ENCODE measurements around the gene SHKBP1.
"Not testable (repeated sequence)": the region's sequence is repeated elsewhere in the genome, so short reads cannot be mapped to it uniquely, and the experiment has no call there.

Gene SHKBP1

DNA sequence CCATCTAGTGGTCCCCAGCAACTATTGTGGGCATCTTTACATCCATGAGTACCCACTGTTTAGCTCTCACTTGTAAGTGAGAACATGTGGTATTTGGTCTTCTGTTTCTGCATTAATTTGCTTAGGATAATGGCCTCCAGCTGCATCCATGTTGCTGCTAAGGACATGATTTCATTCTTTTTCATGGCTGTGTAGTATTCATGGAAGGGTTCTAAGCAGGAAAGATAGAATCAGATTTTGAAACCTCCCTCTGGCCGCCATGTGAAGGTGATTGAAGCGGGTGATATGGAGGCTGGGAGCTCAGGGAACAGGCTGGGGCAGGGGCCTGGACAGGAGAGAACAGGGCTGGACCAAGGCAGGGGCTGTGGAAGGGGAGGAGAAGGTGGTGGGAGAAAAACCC lies 44.6 kb downstream of the SHKBP1 start:
- H3K4me3 ChIP-seq (ENCODE audit: low read depth, low read length): no peak overlapping the region
- TF ChIP-seq, protein P1, sequence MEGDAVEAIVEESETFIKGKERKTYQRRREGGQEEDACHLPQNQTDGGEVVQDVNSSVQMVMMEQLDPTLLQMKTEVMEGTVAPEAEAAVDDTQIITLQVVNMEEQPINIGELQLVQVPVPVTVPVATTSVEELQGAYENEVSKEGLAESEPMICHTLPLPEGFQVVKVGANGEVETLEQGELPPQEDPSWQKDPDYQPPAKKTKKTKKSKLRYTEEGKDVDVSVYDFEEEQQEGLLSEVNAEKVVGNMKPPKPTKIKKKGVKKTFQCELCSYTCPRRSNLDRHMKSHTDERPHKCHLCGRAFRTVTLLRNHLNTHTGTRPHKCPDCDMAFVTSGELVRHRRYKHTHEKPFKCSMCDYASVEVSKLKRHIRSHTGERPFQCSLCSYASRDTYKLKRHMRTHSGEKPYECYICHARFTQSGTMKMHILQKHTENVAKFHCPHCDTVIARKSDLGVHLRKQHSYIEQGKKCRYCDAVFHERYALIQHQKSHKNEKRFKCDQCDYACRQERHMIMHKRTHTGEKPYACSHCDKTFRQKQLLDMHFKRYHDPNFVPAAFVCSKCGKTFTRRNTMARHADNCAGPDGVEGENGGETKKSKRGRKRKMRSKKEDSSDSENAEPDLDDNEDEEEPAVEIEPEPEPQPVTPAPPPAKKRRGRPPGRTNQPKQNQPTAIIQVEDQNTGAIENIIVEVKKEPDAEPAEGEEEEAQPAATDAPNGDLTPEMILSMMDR (IDR thresholded peaks at IDR 0.05; ENCODE audit: low read depth, low read length, missing control alignments): no peak
- no peak for DNase-seq (ENCODE audit: low read depth)
- in situ Hi-C loops (cut with HindIII; ENCODE audit: low sequenced_read_pairs): no loop called here

DNA sequence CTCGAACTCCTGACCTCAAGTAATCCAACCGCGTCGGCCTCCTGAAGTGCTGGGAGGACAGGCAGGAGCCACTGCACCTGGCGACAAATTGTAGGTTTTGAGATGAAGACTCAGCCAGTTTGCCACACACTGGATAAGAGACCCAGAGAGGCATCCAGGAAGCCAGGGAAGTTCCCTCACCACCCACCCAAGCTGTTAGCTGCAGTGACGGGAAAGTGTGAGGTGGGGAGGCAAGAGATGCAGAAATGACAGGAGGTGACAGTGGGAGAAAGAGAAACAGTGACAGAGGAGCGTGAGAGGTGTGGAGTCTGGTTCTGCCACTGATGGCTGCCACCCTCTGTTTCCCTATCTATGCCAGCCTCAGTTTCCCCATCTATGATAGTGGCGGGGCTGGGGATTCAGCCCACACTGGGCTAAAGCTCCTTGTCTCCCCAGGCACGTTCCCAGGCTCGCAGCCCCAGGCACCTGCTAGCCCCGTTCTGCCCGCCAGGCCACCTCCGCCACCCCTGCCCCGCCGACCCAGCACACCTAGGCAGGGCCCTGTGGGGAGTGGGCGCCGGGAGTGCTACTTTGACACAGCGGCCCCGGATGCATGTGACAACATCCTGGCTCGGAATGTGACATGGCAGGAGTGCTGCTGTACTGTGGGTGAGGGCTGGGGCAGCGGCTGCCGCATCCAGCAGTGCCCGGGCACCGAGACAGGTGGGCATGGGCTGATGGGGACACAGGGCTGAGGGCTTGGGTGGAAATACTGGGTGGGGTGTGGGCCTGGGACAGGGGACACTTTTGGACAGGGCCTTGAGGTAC lies 45.5 kb downstream of the SHKBP1 start:
- TF ChIP-seq, protein P1 (IDR thresholded peaks at IDR 0.05; ENCODE audit: low read depth, low read length, missing control alignments): no peak
- no peak for DNase-seq (ENCODE audit: low read depth)
- in situ Hi-C loops (cut with HindIII; ENCODE audit: low sequenced_read_pairs): no loop called here
- no peak overlapping the region for H3K4me3 ChIP-seq (ENCODE audit: low read depth, low read length)

- no peak for DNase-seq (ENCODE audit: low read depth)
These were observed 46.1 kb downstream of the SHKBP1 start for GRCh38 chr19:40622773-40623075.

DNA sequence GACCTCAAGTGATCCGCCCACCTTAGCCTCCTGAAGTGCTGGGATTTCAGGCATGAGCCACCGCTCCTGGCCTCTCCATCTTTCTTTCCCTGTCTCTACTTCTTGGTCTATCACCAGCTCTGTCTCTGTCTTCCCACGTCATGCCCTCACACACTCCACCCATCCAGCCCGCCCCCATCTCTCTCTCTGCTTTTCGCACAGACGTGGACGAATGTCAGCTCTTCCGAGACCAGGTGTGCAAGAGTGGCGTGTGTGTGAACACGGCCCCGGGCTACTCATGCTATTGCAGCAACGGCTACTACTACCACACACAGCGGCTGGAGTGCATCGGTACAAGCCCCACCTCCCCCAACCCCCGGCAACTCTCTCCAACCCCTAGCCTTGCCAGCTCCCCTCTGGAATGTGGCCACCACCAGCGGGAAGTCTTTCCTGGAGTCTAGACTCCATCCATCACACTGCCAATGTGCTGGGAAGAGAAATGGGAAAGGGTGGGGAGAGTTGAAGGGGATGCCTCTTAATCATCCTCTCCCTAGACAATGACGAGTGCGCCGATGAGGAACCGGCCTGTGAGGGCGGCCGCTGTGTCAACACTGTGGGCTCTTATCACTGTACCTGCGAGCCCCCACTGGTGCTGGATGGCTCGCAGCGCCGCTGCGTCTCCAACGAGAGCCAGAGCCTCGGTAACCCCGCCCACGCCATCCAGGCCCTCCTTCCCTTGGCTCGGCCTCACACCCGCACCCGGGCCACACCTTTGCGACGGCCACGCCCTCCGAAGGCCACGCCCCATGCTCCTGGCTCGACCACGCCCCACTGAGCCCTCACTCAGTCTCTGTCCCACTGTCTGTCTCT lies 47.0 kb downstream of the SHKBP1 start:
- DNase-seq (ENCODE audit: low read depth): peak; percentile 89
- TF ChIP-seq, protein P1 (IDR thresholded peaks at IDR 0.05; ENCODE audit: low read depth, low read length, missing control alignments): no peak
- in situ Hi-C loops (cut with HindIII; ENCODE audit: low sequenced_read_pairs): no loop called here
- no peak overlapping the region for H3K4me3 ChIP-seq (ENCODE audit: low read depth, low read length)

More at GRCh38 chr19:40622773-40623075, 46.1 kb downstream of the SHKBP1 start:
- no peak overlapping the region for H3K4me3 ChIP-seq (ENCODE audit: low read depth, low read length)
- TF ChIP-seq, protein P1 (IDR thresholded peaks at IDR 0.05; ENCODE audit: low read depth, low read length, missing control alignments): no peak
- in situ Hi-C loops (cut with HindIII; ENCODE audit: low sequenced_read_pairs): no loop called here

DNA sequence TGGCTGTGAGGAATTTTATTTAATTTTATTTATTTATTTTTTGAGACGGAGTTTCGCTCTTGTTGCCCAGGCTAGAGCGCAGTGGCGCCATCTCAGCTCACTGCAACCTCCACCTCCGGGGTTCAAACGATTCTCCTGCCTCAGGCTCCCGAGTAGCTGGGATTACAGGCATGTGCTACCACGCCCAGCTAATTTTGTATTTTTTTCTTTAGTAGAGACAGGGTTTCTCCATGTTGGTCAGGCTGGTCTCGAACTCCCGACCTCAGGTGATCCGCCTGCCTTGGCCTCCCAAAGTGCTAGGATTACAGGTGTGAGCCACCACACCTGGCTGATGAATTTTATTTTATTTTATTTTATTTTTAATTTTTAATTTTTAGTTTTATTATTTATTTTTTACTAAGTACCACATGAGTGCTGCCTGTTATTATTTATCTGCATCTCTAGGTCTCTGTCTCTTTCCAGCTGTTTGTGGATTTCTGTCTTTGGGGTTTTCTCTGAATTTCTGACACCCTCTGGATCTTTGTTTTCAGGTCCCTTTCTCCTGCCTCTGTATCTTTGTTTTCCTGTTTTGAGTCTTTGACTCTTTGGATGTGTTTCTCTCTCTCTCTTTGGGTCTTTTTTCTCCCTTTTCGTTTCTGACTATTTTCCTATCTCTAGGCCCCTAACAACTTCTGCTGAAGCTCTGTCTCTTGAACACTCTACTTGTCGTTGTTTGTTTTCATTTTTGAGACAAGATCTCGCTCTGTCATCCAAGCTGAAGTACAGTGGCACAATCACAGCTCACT lies 47.9 kb downstream of the SHKBP1 start:
- H3K4me3 ChIP-seq (ENCODE audit: low read depth, low read length); DNase-seq (ENCODE audit: low read depth); in situ Hi-C loops (cut with HindIII; ENCODE audit: low sequenced_read_pairs): not testable (repeated sequence)

DNA sequence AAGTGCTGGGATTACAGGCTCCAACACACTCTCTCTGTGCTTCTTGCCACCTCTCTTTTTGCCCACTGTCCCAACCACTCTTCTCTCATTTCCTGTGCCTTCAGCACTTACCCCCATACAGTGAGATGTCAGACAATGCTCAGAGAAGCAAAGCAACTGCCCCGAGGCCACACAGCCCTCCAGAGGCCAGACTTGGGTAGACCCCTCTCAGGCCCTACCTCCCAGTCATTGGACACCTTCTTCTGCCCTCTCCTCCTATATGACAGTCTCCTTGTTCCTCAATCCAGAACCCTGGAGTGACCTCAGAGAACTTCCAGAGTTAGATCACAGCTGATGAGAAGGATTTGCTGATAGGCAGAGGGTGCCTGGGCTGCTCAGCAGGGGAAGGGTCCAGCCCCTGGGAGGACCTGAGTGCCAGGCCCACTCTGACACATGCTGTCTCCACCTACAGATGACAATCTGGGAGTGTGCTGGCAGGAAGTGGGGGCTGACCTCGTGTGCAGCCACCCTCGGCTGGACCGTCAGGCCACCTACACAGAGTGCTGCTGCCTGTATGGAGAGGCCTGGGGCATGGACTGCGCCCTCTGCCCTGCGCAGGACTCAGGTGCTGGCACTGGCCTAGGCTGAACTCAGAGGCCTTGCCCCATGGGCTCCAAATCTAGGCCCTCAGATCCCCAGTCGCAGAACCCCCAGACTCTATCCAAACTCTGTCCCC lies 48.9 kb downstream of the SHKBP1 start:
- in situ Hi-C loops (cut with HindIII; ENCODE audit: low sequenced_read_pairs): no loop called here
- TF ChIP-seq, protein P1 (IDR thresholded peaks at IDR 0.05; ENCODE audit: low read depth, low read length, missing control alignments): no peak
- no peak for DNase-seq (ENCODE audit: low read depth)
- H3K4me3 ChIP-seq (ENCODE audit: low read depth, low read length): no peak overlapping the region

Data from astrocyte of the cerebellum (primary cell).